ENCODE measurements around the gene DOCK9. TPM values are rescaled to one million over a fixed set of nuclear protein-coding genes. Genes with fewer than 3 reads are reported as not detected.

DOCK9 gene
- total and polyA plus RNA-seq, 9 of the 15 experiments (the other 6 are each of a cell fraction or from before 2014, with no cell fraction given): 3.5 to 25.3 (median 16.7) TPM

DNA sequence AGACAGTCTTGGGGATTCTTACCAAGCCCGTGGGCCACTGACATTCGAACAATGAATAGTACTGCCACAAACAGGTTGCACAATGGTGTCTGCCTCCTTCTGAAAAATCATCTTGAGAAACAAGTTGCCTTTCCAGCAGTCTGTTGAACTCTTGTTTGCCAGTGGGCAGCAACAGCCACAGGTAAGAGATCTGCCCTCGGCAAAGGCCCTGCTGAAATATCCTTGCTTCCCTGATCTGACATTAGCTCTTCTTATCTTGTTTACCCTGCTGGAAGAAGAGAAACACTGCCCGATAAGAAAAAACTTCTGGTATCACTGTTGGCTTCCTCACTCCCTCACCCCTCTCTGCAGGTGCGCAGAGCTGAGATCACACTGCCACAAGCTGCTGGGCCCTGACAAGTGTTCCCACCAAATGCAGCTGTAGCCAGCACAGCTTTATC is 2.0 kb downstream of the DOCK9 start (continued):
- no peak for TF ChIP-seq CREB5 (CRISPR knock-in tag; IDR thresholded peaks at IDR 0.05)
- no peak for TF ChIP-seq MEF2D (tag; conservative IDR thresholded peaks at IDR 0.05; ENCODE audit: low read depth)
- TF ChIP-seq CHD4 (IDR thresholded peaks at IDR 0.05; ENCODE audit: insufficient read depth, insufficient replicate concordance, low read depth, low read length, poor library complexity, severe bottlenecking): no peak
- TF ChIP-seq NCOA6 (IDR thresholded peaks at IDR 0.05): no peak
- TF ChIP-seq FOXJ3 (CRISPR knock-in tag; IDR thresholded peaks at IDR 0.05): no peak
- no peak for TF ChIP-seq FUS (optimal IDR thresholded peaks at IDR 0.05; ENCODE audit: low read depth, low read length)
- no peak for TF ChIP-seq FOXJ2 (tag; IDR thresholded peaks at IDR 0.05)
- no peak for TF ChIP-seq MEF2A (IDR thresholded peaks at IDR 0.05; ENCODE audit: control insufficient read depth, low read depth, low read length)
- no peak for TF ChIP-seq SAFB (IDR thresholded peaks at IDR 0.05; ENCODE audit: borderline replicate concordance, low read depth, low read length)
- TF ChIP-seq BCL6 (CRISPR knock-in tag; IDR thresholded peaks at IDR 0.05): no peak
- TF ChIP-seq KAT2B (IDR thresholded peaks at IDR 0.05; ENCODE audit: low read depth, low read length): no peak
- TF ChIP-seq SNRNP70 (optimal IDR thresholded peaks at IDR 0.05; ENCODE audit: low read depth, low read length): no peak
- TF ChIP-seq ZNF639 (CRISPR knock-in tag; conservative IDR thresholded peaks at IDR 0.05 in 1 of 2, IDR thresholded peaks at IDR 0.05 in 1 of 2): peak in 1 of 2 experiments; percentile 51; a peak in 1 of 4 replicates
- peak; percentile 88 for TF ChIP-seq POLR2AphosphoS5 (IDR thresholded peaks at IDR 0.05; ENCODE audit: control insufficient read depth, insufficient read depth, low read depth, low read length)
- TF ChIP-seq, protein P1, sequence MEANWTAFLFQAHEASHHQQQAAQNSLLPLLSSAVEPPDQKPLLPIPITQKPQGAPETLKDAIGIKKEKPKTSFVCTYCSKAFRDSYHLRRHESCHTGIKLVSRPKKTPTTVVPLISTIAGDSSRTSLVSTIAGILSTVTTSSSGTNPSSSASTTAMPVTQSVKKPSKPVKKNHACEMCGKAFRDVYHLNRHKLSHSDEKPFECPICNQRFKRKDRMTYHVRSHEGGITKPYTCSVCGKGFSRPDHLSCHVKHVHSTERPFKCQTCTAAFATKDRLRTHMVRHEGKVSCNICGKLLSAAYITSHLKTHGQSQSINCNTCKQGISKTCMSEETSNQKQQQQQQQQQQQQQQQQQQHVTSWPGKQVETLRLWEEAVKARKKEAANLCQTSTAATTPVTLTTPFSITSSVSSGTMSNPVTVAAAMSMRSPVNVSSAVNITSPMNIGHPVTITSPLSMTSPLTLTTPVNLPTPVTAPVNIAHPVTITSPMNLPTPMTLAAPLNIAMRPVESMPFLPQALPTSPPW (CRISPR knock-in tag; IDR thresholded peaks at IDR 0.05): peak; percentile 33
- no peak for TF ChIP-seq HLTF (IDR thresholded peaks at IDR 0.05)
- TF ChIP-seq RBM17 (IDR thresholded peaks at IDR 0.05; ENCODE audit: borderline replicate concordance, low read depth, low read length): no peak
- no peak for TF ChIP-seq RFX1 (IDR thresholded peaks at IDR 0.05)
- TF ChIP-seq ARID1B (IDR thresholded peaks at IDR 0.05): peak; percentile 96
- no peak for TF ChIP-seq HDAC6 (IDR thresholded peaks at IDR 0.05; ENCODE audit: low read depth, low read length)
- no peak for TF ChIP-seq RNF2 (IDR thresholded peaks at IDR 0.05)
- TF ChIP-seq ZFP91 (CRISPR knock-in tag; IDR thresholded peaks at IDR 0.05): no peak
- TF ChIP-seq ESRRB (CRISPR knock-in tag; IDR thresholded peaks at IDR 0.05; ENCODE audit: borderline replicate concordance): no peak
- no peak for TF ChIP-seq ZNF561 (CRISPR knock-in tag; conservative IDR thresholded peaks at IDR 0.05)

Measured in K562 (cell line).